Fibroblast of peridontal ligament (primary cell): Measurements from ENCODE around the gene LZTR1.
"Not testable (repeated sequence)": the region's sequence is repeated elsewhere in the genome, so short reads cannot be mapped to it uniquely, and the experiment has no call there.

Experiments
- DNase-seq: peaks from one replicate; pipeline ENCODE4 v3.0.0-alpha.2; 2010; ENCODE audit errors: extremely low read depth

The LZTR1 gene

DNA sequence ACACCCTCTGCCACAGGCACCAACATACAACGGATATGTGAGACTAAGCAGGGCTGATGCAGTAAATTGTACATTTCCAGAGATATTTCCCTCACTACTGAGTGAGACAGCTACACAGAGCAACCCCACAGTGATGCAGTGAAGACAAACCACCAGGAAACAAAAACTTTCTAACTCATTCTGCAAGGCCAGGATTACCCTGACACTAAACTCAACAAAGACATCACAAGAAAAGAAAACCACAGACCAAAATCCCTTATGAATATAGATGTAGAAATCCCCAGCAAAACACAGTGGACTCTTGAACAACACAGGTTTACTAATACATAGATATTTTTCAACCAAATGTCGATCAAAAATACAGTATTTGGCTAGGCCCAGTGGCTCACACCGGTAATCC is 51.8 kb downstream of the LZTR1 start:
- peak; percentile 54 for DNase-seq

DNA sequence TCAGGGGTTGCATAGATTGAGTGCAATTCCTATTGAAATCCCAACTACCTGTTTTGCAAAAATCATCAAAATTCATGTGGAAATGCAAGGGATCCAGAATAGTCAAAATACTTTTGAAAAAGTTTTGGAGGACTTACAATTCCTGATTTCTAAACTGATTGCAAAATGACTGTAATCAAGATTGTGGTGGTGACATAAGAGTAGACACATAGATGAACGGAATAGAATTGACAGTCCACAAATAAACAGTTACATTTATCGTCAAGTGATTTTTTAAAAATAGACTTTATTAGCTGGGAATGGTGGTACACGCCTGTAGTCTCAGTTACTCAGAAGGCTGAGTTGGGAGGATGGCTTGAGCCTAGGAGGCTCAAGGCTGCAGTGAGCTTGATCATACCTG is 52.9 kb downstream of the LZTR1 start:
- DNase-seq = peak; percentile 58

DNA sequence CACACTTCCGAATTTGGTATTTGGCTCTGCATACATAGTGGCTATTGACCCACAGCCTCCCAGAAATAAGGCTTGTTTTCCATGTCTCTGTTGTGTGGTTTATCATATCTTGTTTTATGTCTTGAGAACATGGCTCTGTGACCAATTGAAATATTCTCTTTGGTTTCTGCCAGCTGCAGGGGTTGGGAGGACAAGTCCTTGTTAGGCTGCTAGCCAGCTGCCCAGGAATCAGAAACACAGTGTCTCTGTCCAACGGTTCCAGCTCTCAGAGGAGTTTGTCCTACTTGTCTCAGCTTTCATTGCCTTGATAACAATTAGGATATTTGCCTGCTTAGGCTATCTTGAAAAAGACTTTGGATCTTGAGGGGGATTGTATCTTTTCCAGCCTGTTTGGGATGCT is 56.3 kb downstream of the LZTR1 start:
- peak; percentile 42 for DNase-seq

DNA sequence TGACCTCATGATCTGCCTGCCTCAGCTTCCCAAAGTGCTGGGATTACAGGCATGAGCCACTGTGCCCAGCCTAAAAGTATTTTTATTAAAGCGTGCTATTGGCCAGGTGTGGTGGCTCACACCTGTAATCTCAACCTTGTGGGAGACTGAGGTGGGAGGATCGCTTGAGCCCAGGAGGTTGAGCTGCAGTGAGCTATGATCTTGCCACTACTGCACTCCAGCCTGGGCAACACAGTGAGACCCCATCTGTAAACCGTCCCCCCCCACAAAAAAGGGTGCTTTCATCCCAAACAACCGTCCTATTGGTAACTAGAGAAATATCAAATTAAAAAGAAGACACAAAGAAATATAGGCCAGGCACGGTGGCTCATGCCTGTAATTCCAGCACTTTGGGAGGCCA is 57.1 kb downstream of the LZTR1 start:
- not testable (repeated sequence) for DNase-seq

DNA sequence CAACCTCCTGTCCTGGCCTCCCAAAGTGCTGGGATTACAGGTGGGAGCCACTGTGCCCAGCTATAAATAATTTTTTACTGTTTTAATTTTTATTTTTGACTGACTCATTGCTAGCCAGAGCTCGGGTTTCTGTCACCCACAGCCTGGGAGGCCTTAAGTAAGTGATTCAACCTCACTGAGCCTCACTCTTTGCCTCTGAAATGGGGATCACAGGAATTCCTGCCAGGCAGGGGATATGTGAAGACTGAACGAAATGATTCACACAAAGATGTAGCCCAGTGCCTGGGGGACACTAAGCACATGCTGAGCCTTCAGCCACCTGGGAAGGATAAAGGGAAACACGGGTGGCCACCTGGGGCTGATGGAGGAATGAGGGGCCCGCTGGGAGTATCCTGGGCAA is 59.8 kb downstream of the LZTR1 start:
- DNase-seq = peak; percentile 34

DNA sequence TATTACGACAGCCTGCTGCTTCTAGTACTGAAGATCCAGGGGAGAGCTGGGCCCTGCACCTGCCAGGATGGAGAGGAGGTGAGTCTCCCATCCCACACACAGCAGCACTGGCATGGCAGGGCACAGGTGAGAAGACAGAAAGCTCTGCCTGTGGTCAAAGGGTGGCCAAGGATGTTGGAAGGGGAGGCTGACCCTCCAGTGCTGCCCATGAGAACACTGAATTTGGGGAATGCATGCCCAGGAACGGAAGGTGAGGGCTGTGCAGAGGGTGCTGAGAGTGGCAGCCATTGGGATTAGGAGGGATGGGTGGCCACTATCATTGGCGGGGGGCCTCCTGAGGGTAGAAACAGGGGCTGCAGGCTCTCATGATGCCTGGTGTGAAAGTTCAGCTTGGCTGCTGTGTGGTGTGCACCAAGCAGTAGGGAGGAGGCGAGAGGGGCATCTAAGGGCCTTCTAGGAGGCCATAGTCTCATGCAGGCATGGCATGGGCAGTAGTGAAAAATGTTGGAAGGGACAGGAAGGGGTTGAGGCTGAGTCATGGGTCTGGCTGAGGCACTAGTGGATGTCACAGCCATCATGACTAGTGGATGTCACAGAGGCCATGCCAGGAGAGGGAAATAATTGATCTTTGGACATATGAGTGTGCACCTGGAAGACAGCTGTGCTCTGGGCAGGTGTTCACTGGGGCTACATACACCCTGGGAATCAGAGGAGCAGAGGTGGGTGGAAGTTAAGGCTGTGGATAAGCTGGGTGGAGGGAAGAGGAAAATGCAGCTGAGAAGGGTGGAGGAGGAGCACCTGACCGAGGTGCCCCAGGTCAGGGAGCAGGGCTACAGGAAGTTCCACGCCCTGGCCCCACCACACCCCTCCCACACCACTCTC is 61.1 kb downstream of the LZTR1 start:
- no peak for DNase-seq

DNA sequence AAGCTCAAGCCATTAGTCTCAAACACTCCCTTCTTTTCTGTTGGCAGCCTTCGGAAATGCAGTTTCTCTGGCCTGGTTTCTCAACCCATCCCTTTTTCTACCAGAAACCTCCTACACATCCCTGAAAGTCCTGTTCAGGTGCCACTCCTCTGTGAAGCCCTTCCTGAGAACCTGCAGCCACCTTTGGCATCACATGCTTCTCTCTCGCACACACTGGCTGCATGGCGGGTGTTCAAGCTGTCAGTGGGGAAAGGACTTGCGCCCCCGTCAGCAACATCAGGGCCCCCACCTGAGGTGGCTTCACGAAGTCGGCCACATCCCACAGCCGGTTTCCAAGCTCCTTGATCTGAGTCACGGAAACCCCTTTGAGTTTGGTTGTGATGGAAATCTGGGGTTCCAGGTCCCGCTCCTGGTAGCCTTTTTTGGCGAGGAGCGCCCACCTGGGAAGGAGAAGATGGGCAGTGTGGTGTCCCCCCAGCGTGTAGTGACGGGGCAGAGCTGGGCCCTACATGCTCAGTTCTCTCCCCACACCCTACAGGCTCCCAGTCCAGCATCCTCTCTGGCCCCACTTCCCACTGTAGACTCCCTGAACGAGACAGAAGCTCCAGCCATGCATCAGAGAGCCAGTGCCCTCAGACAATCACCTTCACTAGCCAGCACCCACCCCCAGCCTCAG is 61.9 kb downstream of the LZTR1 start:
- no peak for DNase-seq

DNA sequence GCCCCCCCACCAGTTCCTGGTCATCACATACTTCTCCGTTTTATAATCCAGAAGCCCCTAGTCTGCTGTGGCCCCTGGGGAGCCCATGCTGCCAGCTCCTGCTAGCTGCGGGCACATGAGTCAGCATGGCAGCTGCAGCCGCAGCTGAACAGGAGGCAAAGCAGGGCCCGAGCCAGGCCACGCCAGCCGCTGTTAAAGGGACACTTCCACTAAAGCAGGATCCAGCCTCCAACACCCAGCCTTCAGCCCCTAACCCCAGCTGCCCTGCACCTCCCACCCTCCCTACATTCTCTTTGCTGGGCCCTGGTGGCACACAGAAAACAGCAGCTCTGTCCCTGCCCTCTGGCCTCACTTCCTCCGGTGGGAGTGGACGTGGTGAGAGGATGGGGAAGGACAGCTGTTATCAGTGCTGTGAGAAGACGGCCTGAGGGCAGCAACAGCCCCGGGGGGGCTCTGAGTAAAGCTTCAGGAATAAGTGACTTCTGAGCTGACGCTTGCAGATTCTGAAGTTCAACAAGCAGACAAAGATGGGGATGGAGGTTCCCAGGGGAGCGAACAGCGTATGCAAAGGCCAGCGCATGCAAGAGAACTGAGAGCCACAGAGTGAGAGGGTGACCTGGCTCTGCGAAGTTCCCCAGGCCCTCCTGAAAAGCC is 63.0 kb downstream of the LZTR1 start:
- peak; percentile 87 for DNase-seq

DNA sequence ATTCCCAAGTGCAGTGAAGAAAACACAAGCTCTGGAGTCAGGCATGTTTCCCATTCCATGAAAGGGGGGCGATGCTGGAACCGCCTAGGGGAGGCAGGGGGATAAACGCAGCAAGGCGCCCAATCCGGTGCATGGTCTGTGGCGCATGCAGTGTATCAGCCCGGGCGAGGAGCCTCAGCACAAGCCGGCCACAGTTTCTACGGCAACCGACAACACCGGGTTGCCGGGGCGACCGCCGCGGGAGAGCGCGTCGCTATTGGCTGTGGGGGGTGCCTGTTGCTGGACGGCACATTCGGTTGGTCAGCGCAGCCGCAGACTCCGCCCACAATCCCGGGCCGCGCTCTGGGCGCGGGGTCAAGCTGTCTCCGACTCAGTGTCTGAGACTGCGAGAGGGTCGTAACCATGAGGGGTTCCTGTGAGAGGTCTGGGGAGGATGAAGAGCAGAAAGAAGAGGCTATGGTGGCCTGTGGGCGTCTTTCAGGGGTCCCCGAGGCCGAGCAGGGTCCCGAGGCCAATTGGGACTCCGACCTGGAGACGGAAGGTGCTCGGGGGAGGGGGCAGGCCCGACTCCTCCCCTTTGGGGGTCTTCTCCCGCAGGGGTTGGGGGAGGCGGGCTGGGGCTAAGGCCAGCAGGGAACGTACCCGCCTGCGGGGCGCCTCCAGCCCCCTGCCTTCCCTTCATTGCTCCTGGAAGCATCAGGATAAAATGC is 63.6 kb downstream of the LZTR1 start, which contains the start of gene LRRC74B:
Gene LRRC74B (plus strand): TSS at position 362 of the 710 bp plus-strand sequence. CDS start 41 bp downstream, at position 403.
- peak; percentile 88 for DNase-seq

DNA sequence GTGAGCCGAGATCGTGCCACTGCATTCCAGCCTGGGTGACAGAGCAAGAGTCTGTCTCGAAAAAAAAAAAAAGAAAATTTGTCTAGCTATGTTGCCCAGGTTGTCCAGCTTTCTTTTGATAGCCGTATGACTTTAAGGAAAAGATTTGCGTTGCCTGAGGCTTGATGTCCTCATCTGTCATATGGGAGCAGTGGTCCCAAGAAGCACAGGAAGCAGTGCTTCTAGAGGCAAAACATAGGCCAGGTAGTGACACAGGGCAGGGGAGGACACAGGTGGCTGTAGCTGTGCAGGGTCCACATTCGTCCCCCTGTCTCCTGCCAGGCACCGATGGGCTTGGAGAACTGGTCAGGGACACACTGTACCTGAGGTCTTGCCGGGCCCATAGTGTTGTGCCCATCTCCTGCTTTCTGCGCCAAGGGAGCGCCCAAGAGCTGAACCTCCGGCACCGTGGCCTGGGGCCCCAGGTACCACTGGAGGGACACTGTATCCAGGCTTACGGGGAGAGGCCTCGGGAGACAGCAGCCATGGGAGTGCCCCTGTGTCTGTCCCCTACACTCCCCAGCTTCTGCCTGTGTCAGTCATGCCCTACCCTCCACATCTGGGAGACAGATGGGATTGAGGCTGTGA is 65.1 kb downstream of the LZTR1 start:
- no peak for DNase-seq

DNA sequence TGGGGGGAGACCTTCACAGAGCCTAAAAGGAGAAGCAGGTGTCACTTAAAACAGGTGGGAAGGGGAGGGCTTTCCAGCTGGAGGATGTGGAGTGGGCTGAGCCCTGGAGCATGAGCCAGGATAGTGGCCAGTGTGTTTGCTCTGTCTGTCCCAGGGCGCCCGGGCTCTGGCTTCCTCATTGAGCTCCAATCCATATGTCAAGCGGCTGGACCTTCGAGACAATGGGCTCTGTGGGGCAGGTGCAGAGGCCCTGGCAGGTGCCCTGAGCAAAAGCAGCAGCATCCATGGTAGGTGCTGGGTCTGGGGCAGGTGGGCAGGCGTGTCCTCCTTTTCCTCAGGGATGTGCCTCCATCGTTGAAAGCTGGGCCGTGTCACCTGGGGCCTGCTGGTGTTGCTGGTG is 65.6 kb downstream of the LZTR1 start:
- DNase-seq = no peak

DNA sequence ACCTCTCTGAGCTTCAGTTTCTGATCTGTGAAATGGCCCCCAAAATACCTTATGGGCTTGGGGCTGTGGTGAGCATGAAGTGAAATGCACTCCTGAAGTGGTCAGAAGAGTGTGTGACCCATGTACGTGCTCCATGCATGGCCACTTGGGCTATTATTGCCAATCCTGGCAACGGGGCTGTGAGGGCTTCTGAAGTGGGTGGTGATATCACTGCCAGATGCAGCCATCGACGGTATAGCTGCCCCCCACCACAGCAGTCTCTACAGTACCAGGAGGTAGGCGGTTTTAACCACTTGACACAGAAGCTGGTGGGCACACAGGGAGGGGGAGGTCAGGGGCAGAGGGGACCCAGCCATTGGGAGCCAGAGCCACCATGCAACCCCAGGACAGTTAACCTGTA is 66.4 kb downstream of the LZTR1 start:
- not testable (repeated sequence) for DNase-seq
